Activated B cell treated with CpG ODN at 0.5 μM for 24 hours (primary cell): ENCODE results near the gene TBC1D23. TPM values are rescaled to one million over a fixed set of nuclear protein-coding genes. Genes with fewer than 3 reads are reported as not detected.
"Not testable (repeated sequence)": the region's sequence is repeated elsewhere in the genome, so short reads cannot be mapped to it uniquely, and the experiment has no call there.

Experiments used
- ATAC-seq: fragments of 200-7000 bp; cut with Tn5 transposase; one replicate; pipeline ENCODE4 v1.10.0; 2021; ENCODE audit warnings: low read depth, mild to moderate bottlenecking, moderate library complexity
- CTCF ChIA-PET: fragments of 350-600 bp; sonication (Branson Sonifier 250); formaldehyde crosslinking; loops from one replicate; lab custom pipeline; 2021; ENCODE audit warnings: antibody characterized with exemption; lab: Charles Lee
- POLR2A ChIA-PET: fragments of 350-600 bp; sonication (Branson Sonifier 250); formaldehyde crosslinking; loops from one replicate; lab custom pipeline; 2021; ENCODE audit warnings: antibody characterized with exemption; lab: Charles Lee
- DNase-seq: peaks from one replicate; pipeline ENCODE4 v3.0.0; 2022
- H3K27ac Mint-ChIP-seq: one replicate; pipeline ENCODE4 v1.8.0; 2020; ENCODE audit warnings: mixed read lengths
- H3K27me3 Mint-ChIP-seq: one replicate; pipeline ENCODE4 v1.8.0; 2021; ENCODE audit warnings: mixed read lengths
- H3K36me3 Mint-ChIP-seq: one replicate; pipeline ENCODE4 v1.8.0; 2021; ENCODE audit warnings: low read depth, mixed read lengths
- H3K4me1 Mint-ChIP-seq: one replicate; pipeline ENCODE4 v1.8.0; 2021; ENCODE audit warnings: mixed read lengths
- H3K4me3 Mint-ChIP-seq: one replicate; pipeline ENCODE4 v1.8.0; 2020; ENCODE audit warnings: mild to moderate bottlenecking, mixed read lengths
- H3K9me3 Mint-ChIP-seq: one replicate; pipeline ENCODE4 v1.8.0; 2020; ENCODE audit warnings: mixed read lengths
- intact Hi-C: fragments of 100-400 bp; cut with micrococcal nuclease; formaldehyde crosslinking; loops from one replicate; pipeline ENCODE4 v1.15.1; 2024
- total RNA-seq: library from RNA; stranded (reverse); gene quantifications from 2 replicates; pipeline ENCODE4 v1.2.3, GENCODE V29; 2022
- TF ChIP-seq, protein P1 (sequence below): fragments of 200-600 bp; IDR thresholded peaks from one replicate; pipeline ENCODE4 v1.8.0; 2022; ENCODE audit warnings: antibody characterized with exemption, mild to moderate bottlenecking

Gene TBC1D23
- total RNA-seq, 1 donor from 2014 or later, result 27.2 TPM

DNA sequence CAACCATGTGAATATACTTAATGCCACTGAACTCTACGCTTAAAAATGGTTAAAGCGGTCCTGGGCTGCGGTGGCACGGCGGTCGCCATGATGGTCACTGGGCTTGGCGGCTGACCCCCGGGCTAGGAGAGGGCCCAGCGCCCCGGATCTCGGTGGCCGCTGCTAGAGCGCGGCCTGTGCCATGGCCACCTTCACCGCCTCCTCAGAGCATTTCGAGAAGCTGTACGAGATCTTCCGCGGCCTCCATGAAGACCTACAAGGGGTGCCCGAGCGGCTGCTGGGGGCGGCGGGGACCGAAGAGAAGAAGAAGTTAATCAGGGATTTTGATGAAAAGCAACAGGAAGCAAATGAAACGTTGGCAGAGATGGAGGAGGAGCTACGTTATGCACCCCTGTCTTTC, 35.6 kb upstream of the TBC1D23 start:
- intact Hi-C loops, result no loop called here
- H3K27me3 Mint-ChIP-seq, result peaks cover 4% of the 10 kb centered on the region
- H3K4me1 Mint-ChIP-seq, result no peaks in the 10 kb centered on the region
- CTCF ChIA-PET, result no interaction called here
- DNase-seq, result no peak
- H3K27ac Mint-ChIP-seq, result no peak overlapping the region
- peaks cover 5% of the 10 kb centered on the region for H3K9me3 Mint-ChIP-seq
- ATAC-seq, result no peak
- TF ChIP-seq, protein P1, sequence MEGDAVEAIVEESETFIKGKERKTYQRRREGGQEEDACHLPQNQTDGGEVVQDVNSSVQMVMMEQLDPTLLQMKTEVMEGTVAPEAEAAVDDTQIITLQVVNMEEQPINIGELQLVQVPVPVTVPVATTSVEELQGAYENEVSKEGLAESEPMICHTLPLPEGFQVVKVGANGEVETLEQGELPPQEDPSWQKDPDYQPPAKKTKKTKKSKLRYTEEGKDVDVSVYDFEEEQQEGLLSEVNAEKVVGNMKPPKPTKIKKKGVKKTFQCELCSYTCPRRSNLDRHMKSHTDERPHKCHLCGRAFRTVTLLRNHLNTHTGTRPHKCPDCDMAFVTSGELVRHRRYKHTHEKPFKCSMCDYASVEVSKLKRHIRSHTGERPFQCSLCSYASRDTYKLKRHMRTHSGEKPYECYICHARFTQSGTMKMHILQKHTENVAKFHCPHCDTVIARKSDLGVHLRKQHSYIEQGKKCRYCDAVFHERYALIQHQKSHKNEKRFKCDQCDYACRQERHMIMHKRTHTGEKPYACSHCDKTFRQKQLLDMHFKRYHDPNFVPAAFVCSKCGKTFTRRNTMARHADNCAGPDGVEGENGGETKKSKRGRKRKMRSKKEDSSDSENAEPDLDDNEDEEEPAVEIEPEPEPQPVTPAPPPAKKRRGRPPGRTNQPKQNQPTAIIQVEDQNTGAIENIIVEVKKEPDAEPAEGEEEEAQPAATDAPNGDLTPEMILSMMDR, result no peak
- H3K36me3 Mint-ChIP-seq, result no peaks in the 10 kb centered on the region
- POLR2A ChIA-PET, result no interaction called here
- no peak overlapping the region for H3K4me3 Mint-ChIP-seq

DNA sequence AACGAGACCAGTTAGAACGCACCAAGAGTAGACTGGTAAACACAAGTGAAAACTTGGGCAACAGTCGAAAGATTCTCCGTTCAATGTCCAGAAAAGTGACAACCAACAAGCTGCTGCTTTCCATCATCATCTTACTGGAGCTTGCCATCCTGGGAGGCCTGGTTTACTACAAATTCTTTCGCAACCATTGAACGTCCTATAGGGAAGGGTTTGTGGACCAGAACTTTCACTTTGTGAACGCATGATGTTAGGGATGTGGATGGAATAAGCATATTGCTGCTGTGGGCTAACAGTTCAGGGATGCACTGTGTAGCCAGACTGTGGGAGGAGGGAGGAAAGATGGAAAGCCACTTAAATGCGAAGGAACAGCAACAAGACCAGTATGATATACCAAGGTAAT, 34.9 kb upstream of the TBC1D23 start:
- H3K4me3 Mint-ChIP-seq, result no peak overlapping the region
- peaks cover 1% of the 10 kb centered on the region for H3K9me3 Mint-ChIP-seq
- H3K4me1 Mint-ChIP-seq, result no peaks in the 10 kb centered on the region
- H3K27ac Mint-ChIP-seq, result no peak overlapping the region
- no peak for ATAC-seq
- ChIA-PET CTCF (no interaction called here), POLR2A (no interaction called here)
- intact Hi-C loops, result no loop called here
- TF ChIP-seq, protein P1, result no peak
- no peaks in the 10 kb centered on the region for H3K36me3 Mint-ChIP-seq
- H3K27me3 Mint-ChIP-seq, result peaks cover 3% of the 10 kb centered on the region
- DNase-seq, result no peak

DNA sequence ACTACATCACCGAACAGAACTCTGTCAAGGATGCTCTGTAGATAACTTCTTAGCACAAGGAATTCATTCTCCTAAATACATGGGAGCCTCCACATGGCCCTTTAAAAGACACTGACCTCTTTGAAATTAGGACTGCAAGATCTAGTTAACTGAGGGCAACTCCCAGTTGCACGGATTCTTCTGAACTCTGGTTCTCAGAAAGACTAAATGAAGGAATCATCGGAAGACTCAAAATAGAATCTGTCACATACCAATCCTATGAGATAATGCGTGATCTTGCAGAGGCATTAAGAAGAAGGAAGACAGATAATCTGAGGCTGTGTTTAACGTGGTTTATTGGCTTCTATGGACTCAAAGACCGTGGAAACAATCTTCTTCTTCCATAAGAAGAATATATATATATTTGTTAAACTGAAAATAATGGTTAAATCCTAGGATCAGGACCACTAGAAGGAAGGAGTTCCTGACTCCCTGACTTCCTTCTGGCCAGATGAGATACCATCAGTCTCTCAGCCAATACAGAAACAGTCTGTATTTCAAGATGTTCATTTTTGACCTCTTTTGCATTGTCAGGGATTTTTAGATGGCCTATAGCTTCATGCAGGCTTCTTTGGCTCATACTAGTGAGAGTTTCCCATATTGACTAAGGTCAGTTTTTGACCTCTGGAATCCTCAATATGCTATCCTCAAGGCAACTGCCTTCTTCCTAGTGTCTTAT, 33.9 kb upstream of the TBC1D23 start:
- ChIA-PET POLR2A (no interaction called here), CTCF (no interaction called here)
- H3K36me3 Mint-ChIP-seq, result no peaks in the 10 kb centered on the region
- H3K4me1 Mint-ChIP-seq, result no peaks in the 10 kb centered on the region
- no peak for DNase-seq
- TF ChIP-seq, protein P1, result no peak
- intact Hi-C loops, result no loop called here
- H3K4me3 Mint-ChIP-seq, result no peak overlapping the region
- H3K27me3 Mint-ChIP-seq, result peaks cover 2% of the 10 kb centered on the region
- ATAC-seq, result no peak
- no peak overlapping the region for H3K27ac Mint-ChIP-seq
- no peaks in the 10 kb centered on the region for H3K9me3 Mint-ChIP-seq

DNA sequence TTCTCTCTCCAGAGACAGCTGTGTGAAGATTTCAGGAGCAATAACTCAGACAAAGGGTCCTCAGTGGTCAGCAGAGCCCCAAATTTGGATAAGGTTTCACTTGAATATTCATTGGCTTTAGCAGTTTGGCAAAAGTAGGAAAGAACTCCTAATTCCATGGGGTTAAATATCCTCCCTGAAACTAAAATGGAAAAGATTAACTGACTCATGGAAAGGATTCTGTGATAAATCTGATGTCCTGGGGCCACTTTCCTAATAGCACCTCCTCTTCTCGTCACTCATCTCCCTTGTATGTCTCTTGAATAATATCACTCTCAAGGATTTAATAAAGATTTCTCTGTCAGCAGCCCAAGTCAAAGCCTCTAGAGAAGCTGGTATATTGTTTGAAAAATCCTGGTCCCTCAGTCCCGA, 33.3 kb upstream of the TBC1D23 start:
- DNase-seq, result no peak
- Mint-ChIP-seq H3K36me3 (no peaks in the 10 kb centered on the region), H3K4me1 (no peaks in the 10 kb centered on the region), H3K4me3 (no peak overlapping the region), H3K9me3 (no peaks in the 10 kb centered on the region), H3K27me3 (peaks cover 2% of the 10 kb centered on the region), H3K27ac (no peak overlapping the region)
- intact Hi-C loops, result no loop called here
- CTCF ChIA-PET, result no interaction called here
- TF ChIP-seq, protein P1, result no peak
- POLR2A ChIA-PET, result no interaction called here
- no peak for ATAC-seq

GRCh38 chr3:100228247-100228646, 32.5 kb upstream of the TBC1D23 start:
- no peak overlapping the region for H3K27ac Mint-ChIP-seq
- peaks cover 2% of the 10 kb centered on the region for H3K27me3 Mint-ChIP-seq
- no peak overlapping the region for H3K4me3 Mint-ChIP-seq
- no peak for DNase-seq
- no peak for ATAC-seq
- intact Hi-C loops, result no loop called here
- POLR2A ChIA-PET, result no interaction called here
- CTCF ChIA-PET, result no interaction called here
- H3K36me3 Mint-ChIP-seq, result no peaks in the 10 kb centered on the region
- TF ChIP-seq, protein P1, result no peak
- no peaks in the 10 kb centered on the region for H3K4me1 Mint-ChIP-seq
- no peaks in the 10 kb centered on the region for H3K9me3 Mint-ChIP-seq

- H3K4me1 Mint-ChIP-seq, H3K36me3 Mint-ChIP-seq, intact Hi-C loops, H3K4me3 Mint-ChIP-seq, ATAC-seq, POLR2A ChIA-PET, H3K9me3 Mint-ChIP-seq, H3K27me3 Mint-ChIP-seq, DNase-seq, CTCF ChIA-PET: not testable (repeated sequence)
- peak overlapping the region; percentile 47 for H3K27ac Mint-ChIP-seq
These were observed 31.6 kb upstream of the TBC1D23 start for GRCh38 chr3:100229188-100229587.
